HEK293T (cell line): ENCODE results near the gene RTEL1.

Experiments
- CTCF ChIA-PET: fragments of 350-600 bp; formaldehyde crosslinking; extraction: SDS; loops from one replicate; lab custom pipeline; 2021; ENCODE audit warnings: antibody characterized with exemption, inconsistent platforms; lab: Yijun Ruan, JAX
- POLR2A ChIA-PET: fragments of 350-600 bp; formaldehyde crosslinking; extraction: SDS; loops from one replicate; lab custom pipeline; 2020; ENCODE audit warnings: antibody characterized with exemption, inconsistent platforms; lab: Yijun Ruan, JAX
- DNase-seq: peaks from one replicate; pipeline ENCODE4 v3.0.0; 2012; ENCODE audit warnings: mixed read lengths; ENCODE audit errors: extremely low spot score
- ARNT ChIP-seq: fragments of 450-650 bp; IDR thresholded peaks from 2 replicates; pipeline ENCODE4 v1.6.1; 2017; ENCODE audit warnings: mild to moderate bottlenecking
- BHLHE40 ChIP-seq: fragments of 450-650 bp; IDR thresholded peaks from 2 replicates; pipeline ENCODE4 v1.6.1; 2016; ENCODE audit warnings: mild to moderate bottlenecking, moderate library complexity, borderline replicate concordance
- CTBP1 ChIP-seq: fragments of 450-650 bp; IDR thresholded peaks from 2 replicates; pipeline ENCODE4 v1.6.1; 2016; ENCODE audit warnings: borderline replicate concordance
- ELF4 ChIP-seq: fragments of 450-650 bp; IDR thresholded peaks from 2 replicates; pipeline ENCODE4 v1.6.1; 2017; ENCODE audit warnings: antibody characterized with exemption
- FOXA1 ChIP-seq: fragments of 450-650 bp; IDR thresholded peaks from 2 replicates; pipeline ENCODE4 v1.6.1; 2016; ENCODE audit warnings: mild to moderate bottlenecking
- FOXK2 ChIP-seq: fragments of 450-650 bp; IDR thresholded peaks from 2 replicates; pipeline ENCODE4 v1.6.1; 2016; ENCODE audit warnings: mild to moderate bottlenecking
- FOXM1 ChIP-seq: fragments of 450-650 bp; IDR thresholded peaks from 2 replicates; pipeline ENCODE4 v1.6.1; 2017; ENCODE audit warnings: mild to moderate bottlenecking, borderline replicate concordance
- HDGF ChIP-seq: fragments of 450-650 bp; IDR thresholded peaks from 2 replicates; pipeline ENCODE4 v1.6.1; 2017; ENCODE audit warnings: antibody characterized with exemption, borderline replicate concordance
- L3MBTL2 ChIP-seq: fragments of 450-650 bp; conservative IDR thresholded peaks from 2 replicates; pipeline ENCODE4 v1.6.1; 2016; ENCODE audit warnings: mild to moderate bottlenecking
- LEF1 ChIP-seq: fragments of 450-650 bp; IDR thresholded peaks from 2 replicates; pipeline ENCODE4 v1.6.1; 2017; ENCODE audit warnings: mild to moderate bottlenecking, borderline replicate concordance
- NFRKB ChIP-seq: fragments of 450-650 bp; IDR thresholded peaks from 2 replicates; pipeline ENCODE4 v1.6.1; 2016; ENCODE audit warnings: mild to moderate bottlenecking, moderate library complexity
- PKNOX1 ChIP-seq: fragments of 450-650 bp; IDR thresholded peaks from 2 replicates; pipeline ENCODE4 v1.6.1; 2016
- SP1 ChIP-seq: fragments of 450-650 bp; IDR thresholded peaks from 2 replicates; pipeline ENCODE4 v1.6.1; 2017
- SUZ12 ChIP-seq: fragments of 450-650 bp; IDR thresholded peaks from 2 replicates; pipeline ENCODE4 v1.6.1; 2016; ENCODE audit warnings: mild to moderate bottlenecking
- TARDBP ChIP-seq: fragments of 450-650 bp; IDR thresholded peaks from 2 replicates; pipeline ENCODE4 v1.6.1; 2016
- ZNF384 ChIP-seq: fragments of 450-650 bp; IDR thresholded peaks from 2 replicates; pipeline ENCODE4 v1.6.1; 2016

The RTEL1 gene

DNA sequence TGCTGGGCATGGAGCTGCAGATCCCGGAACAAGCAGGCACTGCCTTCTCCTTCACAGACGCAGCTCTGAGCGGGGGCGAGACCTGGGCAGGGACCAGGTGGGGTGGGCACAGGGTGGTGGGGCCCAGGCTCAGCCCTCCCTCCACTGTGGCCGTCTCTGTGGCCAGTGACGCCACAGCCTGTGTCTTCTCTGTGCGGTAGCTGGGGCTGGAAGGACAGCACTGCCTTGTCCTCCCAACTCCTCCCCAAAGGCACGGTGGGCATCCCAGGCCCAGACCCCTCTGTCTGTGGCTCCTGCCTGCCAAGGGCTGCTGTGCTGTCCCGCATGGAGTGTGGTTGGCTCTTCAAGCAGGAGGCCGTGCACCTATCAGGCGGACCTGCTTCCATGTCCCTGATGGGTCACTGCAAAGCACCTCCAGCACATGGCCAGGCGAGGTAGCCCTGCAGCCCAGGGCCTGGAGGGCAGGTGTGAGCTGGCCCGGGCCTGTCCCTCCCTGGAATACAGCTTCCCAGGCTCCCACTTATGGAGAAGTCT is 23.6 kb downstream of the RTEL1 start:
- DNase-seq, result no peak
- CTCF ChIA-PET, result no interaction called here
- POLR2A ChIA-PET, result no interaction called here
- TF ChIP-seq PKNOX1, result no peak
- no peak for TF ChIP-seq TARDBP
- TF ChIP-seq NFRKB, result no peak
- TF ChIP-seq SP1, result no peak
- no peak for TF ChIP-seq SUZ12
- TF ChIP-seq LEF1, result no peak

DNA sequence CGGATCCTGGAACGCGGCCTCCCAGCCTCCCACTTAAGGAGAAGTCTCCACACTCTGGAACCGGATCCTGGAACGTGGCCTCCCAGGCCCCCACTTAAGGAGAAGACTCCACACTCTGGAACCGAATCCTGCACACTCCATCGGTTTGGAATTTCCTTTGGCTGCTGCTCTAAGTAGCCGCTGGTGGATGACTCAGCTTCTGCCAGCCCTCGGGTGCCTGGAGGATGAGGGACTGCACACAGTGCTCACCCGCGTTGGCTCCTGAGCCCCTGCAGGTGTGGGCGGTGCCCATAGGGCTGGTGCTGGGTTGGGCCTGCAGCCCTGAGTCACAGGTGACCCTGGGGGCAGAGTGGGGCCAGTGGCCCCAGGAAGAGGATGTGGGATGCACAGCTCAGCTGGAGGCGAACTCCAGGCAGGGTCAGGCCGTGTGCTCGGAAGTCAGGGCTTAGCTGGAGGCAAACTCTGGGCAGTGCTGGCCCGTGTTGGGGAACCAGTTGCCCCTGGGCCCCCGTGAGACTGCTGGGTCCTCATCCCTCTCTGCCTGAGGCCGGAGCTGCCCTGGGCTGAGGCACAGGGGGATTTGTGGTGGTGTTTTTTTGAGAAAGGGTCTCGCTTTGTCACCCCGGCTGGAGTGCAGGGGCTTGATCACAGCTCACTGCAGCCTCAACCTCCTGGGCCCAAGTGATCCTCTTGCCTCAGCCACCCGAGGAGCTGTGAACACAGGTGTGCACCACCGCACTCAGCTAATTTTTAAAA is 24.4 kb downstream of the RTEL1 start:
- POLR2A ChIA-PET, result interaction anchor here (0.6 kb wide), 1 partner anchor 80 kb away, joined by 3 read pairs; no protein-coding TSS in a partner anchor

DNA sequence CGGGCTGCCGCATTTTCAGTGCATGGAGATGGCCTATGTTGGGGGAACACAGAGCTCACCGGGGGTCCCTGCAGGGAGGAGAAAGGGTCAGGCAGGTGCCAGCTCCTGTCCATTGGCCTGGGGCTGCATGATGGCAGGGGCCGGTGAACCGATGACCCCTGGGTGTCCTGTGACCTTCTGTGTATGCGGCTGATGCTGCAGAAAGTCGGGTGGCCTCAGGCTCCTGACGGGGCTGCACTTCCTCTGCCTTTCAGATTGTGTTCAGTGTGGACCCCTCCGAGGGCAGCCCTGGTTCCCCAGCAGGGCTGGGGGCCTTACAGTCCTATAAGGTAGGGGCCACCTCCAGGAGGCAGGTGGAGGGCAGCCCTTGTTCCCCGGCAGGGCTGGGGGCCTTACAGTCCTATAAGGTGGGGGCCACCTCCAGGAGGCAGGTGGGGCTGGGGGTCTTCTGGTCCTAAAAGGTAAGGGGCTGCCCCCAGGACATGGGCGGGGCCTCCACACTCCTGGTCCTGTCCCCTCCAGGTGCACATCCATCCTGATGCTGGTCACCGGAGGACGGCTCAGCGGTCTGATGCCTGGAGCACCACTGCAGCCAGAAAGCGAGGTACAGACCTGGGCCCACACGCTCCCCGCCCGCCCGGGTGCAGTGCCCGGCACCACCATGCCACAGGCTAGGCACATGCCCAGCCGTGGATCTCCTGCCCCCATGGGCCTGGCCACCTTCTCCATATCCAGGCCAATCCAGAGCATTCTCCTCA is 27.3 kb downstream of the RTEL1 start:
- CTCF ChIA-PET, result no interaction called here
- POLR2A ChIA-PET, result no interaction called here
- no peak for DNase-seq
- TF ChIP-seq TARDBP (no peak), ELF4 (no peak), CTBP1 (no peak), ARNT (no peak), FOXM1 (no peak), SUZ12 (no peak), HDGF (no peak), PKNOX1 (no peak), ZNF384 (no peak), LEF1 (no peak), FOXA1 (no peak)

More for the DNA sequence above, 24.4 kb downstream of the RTEL1 start:
- CTCF ChIA-PET, result no interaction called here
- no peak for DNase-seq
- TF ChIP-seq TARDBP, result no peak
- TF ChIP-seq PKNOX1, result no peak

- no peak for DNase-seq
- POLR2A ChIA-PET, result no interaction called here
- CTCF ChIA-PET, result no interaction called here
- TF ChIP-seq NFRKB, result no peak
- TF ChIP-seq HDGF, result no peak
- TF ChIP-seq FOXK2, result no peak
- TF ChIP-seq ZNF384, result no peak
- no peak for TF ChIP-seq LEF1
- TF ChIP-seq L3MBTL2, result no peak
- TF ChIP-seq SP1, result no peak
- no peak for TF ChIP-seq CTBP1
- TF ChIP-seq FOXM1, result no peak
- TF ChIP-seq PKNOX1, result no peak
- no peak for TF ChIP-seq SUZ12
- no peak for TF ChIP-seq ELF4
- TF ChIP-seq TARDBP, result no peak
- no peak for TF ChIP-seq ARNT
- TF ChIP-seq BHLHE40, result no peak
- no peak for TF ChIP-seq FOXA1
These were observed 28.0 kb downstream of the RTEL1 start for GRCh38 chr20:63686094-63686491.

GRCh38 chr20:63686492-63687321 is 28.6 kb downstream of the RTEL1 start:
- ChIA-PET POLR2A (no interaction called here), CTCF (no interaction called here)
- TF ChIP-seq SP1 (no peak), CTBP1 (no peak), FOXK2 (no peak), NFRKB (no peak), BHLHE40 (no peak), LEF1 (no peak), ELF4 (no peak), ZNF384 (no peak), TARDBP (no peak), PKNOX1 (no peak), HDGF (no peak), FOXA1 (no peak), ARNT (no peak), L3MBTL2 (no peak), SUZ12 (no peak)
- DNase-seq, result no peak
